ENCODE data around the gene ANKMY2.
"Not testable (repeated sequence)": the region's sequence is repeated elsewhere in the genome, so short reads cannot be mapped to it uniquely, and the experiment has no call there.

ANKMY2 gene

GRCh38 chr7:16627236-16627635 lies 18.3 kb downstream of the ANKMY2 start:
- no peak for DNase-seq (ENCODE audit: low read depth in 2 of 2, low spot score in 1 of 2)

GRCh38 chr7:16626388-16626787 lies 19.2 kb downstream of the ANKMY2 start:
- no peak for DNase-seq (ENCODE audit: low read depth in 2 of 2, low spot score in 1 of 2)

DNA sequence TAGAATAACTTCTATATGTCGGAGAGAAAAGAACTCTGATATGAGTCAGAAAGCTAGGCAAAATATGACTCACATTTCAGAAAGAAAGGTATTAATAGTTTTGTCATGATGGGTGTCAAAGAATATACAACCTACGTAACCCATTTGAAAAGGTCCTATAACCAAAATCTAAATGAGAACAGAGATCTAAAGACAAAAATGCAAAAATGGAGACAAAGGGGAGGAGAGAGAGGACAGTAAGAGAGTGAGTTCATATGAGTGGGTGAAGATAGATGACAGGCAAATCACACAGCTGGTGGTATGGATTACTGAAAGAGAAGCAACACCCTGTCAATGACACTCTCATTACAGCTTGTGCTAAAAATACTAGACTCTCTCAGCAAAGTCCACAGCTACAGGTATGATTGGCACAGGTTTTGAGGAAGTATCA lies 25.6 kb downstream of the ANKMY2 start:
- no peak for DNase-seq (ENCODE audit: low read depth in 2 of 2, low spot score in 1 of 2)

DNA sequence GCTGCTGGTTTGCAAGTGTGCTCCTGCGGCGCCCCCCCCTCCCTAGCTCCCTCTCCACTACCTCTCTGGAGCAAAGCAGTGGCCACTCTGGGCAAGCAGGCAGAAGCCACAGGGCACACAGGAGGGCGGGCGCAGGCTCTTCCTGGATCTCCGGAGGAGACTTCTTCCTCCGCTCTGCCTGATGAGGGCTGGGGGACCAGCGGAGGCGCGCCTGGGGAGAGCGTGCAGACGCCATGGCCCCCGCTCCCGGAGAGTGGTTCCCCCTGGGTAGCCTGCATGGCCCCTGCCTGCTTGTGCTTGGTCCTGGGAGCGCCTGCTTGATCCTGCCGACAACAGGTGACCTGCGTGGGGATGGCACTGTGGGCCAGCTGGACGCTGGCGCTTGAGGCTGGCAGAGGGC lies 29.0 kb downstream of the ANKMY2 start:
- DNase-seq (ENCODE audit: low read depth in 2 of 2, low spot score in 1 of 2), result no peak

- no peak for DNase-seq (ENCODE audit: low read depth in 2 of 2, low spot score in 1 of 2)
These were observed 29.4 kb downstream of the ANKMY2 start for GRCh38 chr7:16616122-16616521.

- no peak for DNase-seq (ENCODE audit: low read depth in 2 of 2, low spot score in 1 of 2)
These were observed 30.3 kb downstream of the ANKMY2 start for GRCh38 chr7:16615228-16615627.

DNA sequence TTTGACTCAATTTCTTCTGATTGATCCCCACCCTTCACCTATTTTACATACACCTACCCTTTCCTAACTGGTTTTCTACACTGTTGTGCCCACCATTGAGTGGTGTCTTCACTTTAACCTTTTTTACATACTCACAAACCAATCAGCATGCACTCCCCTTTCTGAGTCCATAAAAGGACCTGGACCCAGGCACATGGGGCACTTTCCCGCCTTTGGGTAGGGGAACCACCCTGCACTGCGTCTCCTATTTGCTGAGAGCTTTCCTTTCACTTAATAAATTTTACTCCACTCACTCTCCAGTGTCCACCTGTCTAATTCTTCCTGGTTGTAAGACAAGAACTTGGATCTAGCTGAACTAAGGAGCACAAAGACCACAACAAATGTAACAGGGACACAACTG lies 33.8 kb downstream of the ANKMY2 start:
- DNase-seq (ENCODE audit: low read depth in 2 of 2, low spot score in 1 of 2), result no peak

DNA sequence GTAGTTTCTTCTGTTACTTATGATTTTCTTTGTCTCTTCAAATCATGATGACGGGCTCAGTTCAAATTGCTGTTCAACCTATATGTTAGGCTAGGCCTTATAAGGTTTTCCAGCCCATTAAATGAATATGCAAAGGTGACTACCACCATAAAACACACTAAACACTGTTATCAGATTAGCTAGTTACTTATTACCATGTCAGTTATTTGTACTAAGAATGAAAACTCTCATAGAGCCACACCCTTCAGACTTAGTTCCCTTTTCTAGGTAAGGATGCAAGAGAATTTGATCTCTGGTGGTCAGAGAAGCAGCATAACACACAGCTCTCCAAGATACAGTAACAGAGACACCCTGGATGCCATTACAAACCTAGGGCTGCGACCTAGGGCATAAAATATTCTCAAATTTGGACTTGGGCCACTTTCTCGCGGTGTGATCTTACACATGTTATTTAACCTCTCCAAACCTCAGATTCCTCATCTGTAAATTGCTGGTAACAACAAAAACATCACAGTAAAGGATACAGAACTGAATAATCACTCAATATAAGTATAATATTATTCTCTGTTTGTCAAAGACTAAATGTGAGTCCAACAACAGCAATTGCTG lies 35.6 kb downstream of the ANKMY2 start:
- DNase-seq (ENCODE audit: low read depth in 2 of 2, low spot score in 1 of 2), result no peak

DNA sequence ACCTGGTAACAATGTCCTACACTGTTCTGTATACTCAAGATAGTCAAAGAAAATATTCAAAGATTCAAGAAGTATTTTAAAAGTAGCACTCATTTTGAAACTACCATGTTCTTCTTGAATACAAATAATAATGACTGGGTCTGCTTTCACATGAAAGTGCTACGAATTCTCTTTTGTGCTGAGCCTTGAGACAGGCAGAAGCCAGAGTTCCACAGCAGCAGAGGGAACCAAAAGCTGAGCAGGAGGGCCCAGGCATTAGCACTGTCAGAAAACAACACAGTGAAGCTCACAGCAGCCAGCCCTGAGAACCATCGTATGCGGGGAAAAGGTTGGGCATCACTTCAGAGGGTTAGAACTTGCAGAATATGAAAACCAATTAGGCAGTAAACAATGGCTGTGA lies 38.9 kb downstream of the ANKMY2 start:
- DNase-seq (ENCODE audit: low read depth in 2 of 2, low spot score in 1 of 2), result no peak

GRCh38 chr7:16604054-16604453 lies 41.5 kb downstream of the ANKMY2 start:
- no peak for DNase-seq (ENCODE audit: low read depth in 2 of 2, low spot score in 1 of 2)

- DNase-seq (ENCODE audit: low read depth in 2 of 2, low spot score in 1 of 2), result no peak
These were observed 41.9 kb downstream of the ANKMY2 start for GRCh38 chr7:16603633-16604032.

DNA sequence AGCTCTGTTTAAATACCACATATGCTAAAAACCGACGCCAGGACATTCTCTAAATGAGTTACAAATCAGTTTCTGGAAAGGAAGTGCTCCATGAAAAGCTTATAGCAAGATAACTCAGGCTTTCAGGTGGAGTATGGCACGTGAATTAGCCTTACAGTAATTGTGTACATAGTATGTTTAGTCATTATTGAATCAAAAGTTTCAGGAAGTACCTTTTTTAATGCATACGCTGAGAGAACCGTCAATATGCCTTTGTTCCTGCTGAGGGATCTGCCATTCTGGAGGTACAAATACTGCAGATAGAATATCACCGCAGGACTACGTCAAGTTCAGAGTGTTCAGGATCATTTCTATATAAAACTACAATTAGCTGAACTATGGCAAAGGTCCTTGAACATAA lies 45.7 kb downstream of the ANKMY2 start:
- DNase-seq (ENCODE audit: low read depth in 2 of 2, low spot score in 1 of 2), result no peak

- DNase-seq (ENCODE audit: low read depth in 2 of 2, low spot score in 1 of 2), result no peak
These were observed 47.5 kb downstream of the ANKMY2 start for GRCh38 chr7:16598015-16598414.

GRCh38 chr7:16595596-16595995 lies 50.0 kb downstream of the ANKMY2 start:
- DNase-seq (ENCODE audit: low read depth in 2 of 2, low spot score in 1 of 2), result not testable (repeated sequence)

- no peak for DNase-seq (ENCODE audit: low read depth in 2 of 2, low spot score in 1 of 2)
These were observed 50.9 kb downstream of the ANKMY2 start for GRCh38 chr7:16594676-16595075.

DNA sequence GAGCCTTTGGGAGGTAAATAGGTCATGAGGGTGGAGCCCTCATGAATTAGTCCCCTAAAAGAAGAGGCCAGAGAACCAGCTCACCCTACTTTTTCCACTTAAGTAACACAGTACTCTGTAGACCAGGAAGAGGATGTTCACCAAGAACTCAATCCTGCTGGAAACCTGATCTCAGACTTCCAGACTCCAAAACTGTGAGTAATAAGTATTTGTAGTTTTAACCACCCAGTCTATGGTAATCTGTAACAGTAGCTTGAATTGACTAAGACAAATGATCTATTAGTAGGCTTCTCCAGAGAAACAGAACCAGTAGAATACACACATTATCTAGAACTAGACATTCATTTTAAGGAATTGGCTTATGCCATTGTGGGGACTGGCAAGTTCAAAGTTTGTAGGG lies 51.5 kb downstream of the ANKMY2 start:
- no peak for DNase-seq (ENCODE audit: low read depth in 2 of 2, low spot score in 1 of 2)

DNA sequence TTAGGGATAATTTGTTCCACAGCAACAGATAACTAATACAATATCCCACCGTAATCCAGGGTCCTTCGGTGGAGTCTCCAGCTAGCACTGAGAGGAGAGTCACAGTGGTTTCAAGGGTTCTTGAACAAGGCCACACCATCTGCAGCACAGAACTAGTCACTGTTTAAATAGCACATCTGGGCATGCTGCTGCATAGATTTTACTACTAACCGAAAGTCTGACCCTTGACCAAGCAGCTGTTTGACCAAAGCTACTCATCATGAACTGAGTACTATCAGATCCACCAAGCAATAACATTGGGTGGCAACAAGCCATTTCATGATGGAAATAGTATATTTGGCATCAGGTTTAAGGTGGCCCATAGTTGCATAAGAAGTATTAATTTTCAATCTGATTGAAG lies 53.2 kb downstream of the ANKMY2 start:
- DNase-seq (ENCODE audit: low read depth in 2 of 2, low spot score in 1 of 2), result no peak

DNA sequence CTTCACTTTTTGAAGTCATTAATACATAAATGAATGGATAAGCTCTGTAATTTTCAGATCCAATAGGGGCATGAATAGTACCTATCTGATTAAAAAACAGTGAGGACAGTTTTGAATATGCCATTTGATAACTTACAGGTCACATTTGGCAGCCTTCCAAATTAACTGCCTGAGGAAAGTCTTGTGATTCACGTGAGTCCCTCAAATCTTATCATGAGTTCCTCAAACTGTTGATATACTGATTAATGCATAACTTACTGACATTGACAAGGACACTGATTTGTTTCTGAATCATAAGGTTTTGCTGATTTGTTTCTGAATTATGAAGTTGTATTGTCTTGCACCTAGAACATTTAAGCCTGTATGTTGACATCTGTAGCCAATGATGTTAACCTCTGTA lies 55.1 kb downstream of the ANKMY2 start:
- no peak for DNase-seq (ENCODE audit: low read depth in 2 of 2, low spot score in 1 of 2)

GRCh38 chr7:16589881-16590280 lies 55.7 kb downstream of the ANKMY2 start:
- DNase-seq (ENCODE audit: low read depth in 2 of 2, low spot score in 1 of 2), result no peak

- DNase-seq (ENCODE audit: low read depth in 2 of 2, low spot score in 1 of 2), result no peak
These were observed 57.8 kb downstream of the ANKMY2 start for GRCh38 chr7:16587790-16588189.

GRCh38 chr7:16587129-16587528 lies 58.4 kb downstream of the ANKMY2 start:
- DNase-seq (ENCODE audit: low read depth in 2 of 2, low spot score in 1 of 2), result no peak

GRCh38 chr7:16586081-16586874 lies 59.3 kb downstream of the ANKMY2 start:
- no peak for DNase-seq (ENCODE audit: low read depth in 2 of 2, low spot score in 1 of 2)

DNA sequence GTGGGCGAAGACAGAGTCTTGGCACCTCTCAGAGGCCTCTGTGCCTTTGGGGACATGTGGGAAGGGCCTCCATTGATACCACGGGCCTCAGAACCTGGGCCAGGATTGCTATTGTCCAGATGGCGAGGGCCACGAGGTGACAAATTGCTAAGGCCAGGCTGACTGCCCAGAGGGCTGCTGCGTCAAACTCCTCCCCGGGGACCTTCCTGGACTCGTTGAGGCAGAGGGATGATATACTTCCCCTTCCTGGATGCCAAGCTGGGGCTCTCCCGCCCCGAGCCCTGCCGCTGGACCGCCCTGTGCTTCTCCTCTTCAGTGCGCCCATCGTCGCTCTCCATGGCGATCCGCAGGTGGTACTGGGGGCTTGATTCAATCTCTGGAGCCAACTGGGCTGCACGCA lies 60.0 kb downstream of the ANKMY2 start:
- no peak for DNase-seq (ENCODE audit: low read depth in 2 of 2, low spot score in 1 of 2)

Measured in stimulated activated CD8-positive, alpha-beta memory T cell treated with anti-CD3 and anti-CD28 coated beads, Interleukin-4, amount 100 ng/mL, for 1 hour (primary cell).